CD4-positive, alpha-beta memory T cell (primary cell): ENCODE results near the gene CHFR. TPM values are rescaled to one million over a fixed set of nuclear protein-coding genes. Genes with fewer than 3 reads are reported as not detected.
A peak's percentile ranks its signal among the peaks of the same experiment; 100 is the strongest.
"Not testable (repeated sequence)": the region's sequence is repeated elsewhere in the genome, so short reads cannot be mapped to it uniquely, and the experiment has no call there.

Experiments
- CTCF ChIA-PET: fragments of 350-600 bp; sonication (Branson Sonifier 250); formaldehyde crosslinking; loops from one replicate; lab custom pipeline; 2021; ENCODE audit warnings: inconsistent platforms; ENCODE audit not compliant: partially characterized antibody; lab: Charles Lee
- POLR2A ChIA-PET: fragments of 350-600 bp; sonication (Branson Sonifier 250); formaldehyde crosslinking; loops from one replicate; lab custom pipeline; 2021; ENCODE audit not compliant: partially characterized antibody; lab: Charles Lee
- DNase-seq, 5 donors: peaks; one replicate each; pipeline versions ENCODE4 v3.0.0 to v3.0.0-alpha.2; 2020 to 2022; ENCODE audit warnings: mixed read lengths in 1 of 5
- H3K27ac ChIP-seq: one replicate; pipeline ENCODE4 v1.7.0; 2013; ENCODE audit warnings: low read depth, low read length
- H3K27me3 ChIP-seq: 2 replicates; pipeline ENCODE4 v1.7.0; 2013; ENCODE audit warnings: mild to moderate bottlenecking, low read length, moderate library complexity; ENCODE audit not compliant: insufficient read depth
- H3K36me3 ChIP-seq: 2 replicates; pipeline ENCODE4 v1.7.0; 2013; ENCODE audit warnings: mild to moderate bottlenecking, low read length, moderate library complexity; ENCODE audit not compliant: insufficient read depth
- H3K4me1 ChIP-seq: 2 replicates; pipeline ENCODE4 v1.7.0; 2013; ENCODE audit warnings: mild to moderate bottlenecking, low read length, moderate library complexity; ENCODE audit not compliant: insufficient read depth
- H3K4me3 ChIP-seq, 2 donors: one replicate each; pipeline ENCODE4 v1.7.0; 2013; ENCODE audit warnings: low read length in 2 of 2, mild to moderate bottlenecking in 1 of 2
- H3K9me3 ChIP-seq, 2 donors: one replicate each; pipeline ENCODE4 v1.7.0; 2013; ENCODE audit warnings: low read length in 2 of 2, control low read depth in 1 of 2; ENCODE audit not compliant: control insufficient read depth in 1 of 2
- H3K27ac Mint-ChIP-seq, 7 donors: one replicate each; pipeline ENCODE4 v1.8.0; 2020 to 2021; ENCODE audit warnings: mixed read lengths in 7 of 7, mild to moderate bottlenecking in 6 of 7, inconsistent platforms in 3 of 7, moderate library complexity in 3 of 7
- H3K27me3 Mint-ChIP-seq, 2 donors: one replicate each; pipeline ENCODE4 v1.8.0; 2020 to 2021; ENCODE audit warnings: mixed read lengths in 2 of 2
- H3K36me3 Mint-ChIP-seq, 2 donors: one replicate each; pipeline ENCODE4 v1.8.0; 2020 to 2021; ENCODE audit warnings: mixed read lengths in 2 of 2, inconsistent platforms in 1 of 2, mild to moderate bottlenecking in 1 of 2
- H3K4me1 Mint-ChIP-seq, 4 donors: one replicate each; pipeline ENCODE4 v1.8.0; 2020 to 2021; ENCODE audit warnings: mixed read lengths in 4 of 4, mild to moderate bottlenecking in 1 of 4
- H3K4me3 Mint-ChIP-seq, 8 donors: one replicate each; pipeline ENCODE4 v1.8.0; 2020 to 2021; ENCODE audit warnings: mixed read lengths in 8 of 8, mild to moderate bottlenecking in 7 of 8, moderate library complexity in 6 of 8, inconsistent platforms in 3 of 8
- H3K9me3 Mint-ChIP-seq, 8 donors: one replicate each; pipeline ENCODE4 v1.8.0; 2020 to 2021; ENCODE audit warnings: mixed read lengths in 8 of 8, mild to moderate bottlenecking in 5 of 8, inconsistent platforms in 3 of 8, moderate library complexity in 1 of 8
- intact Hi-C: fragments of 100-400 bp; cut with micrococcal nuclease; formaldehyde crosslinking; loops from one replicate; pipeline ENCODE4 v1.15.1; 2023
- polyA plus RNA-seq, 2 donors: library from polyadenylated mRNA; unstranded; fragments of 300-500 nt; fragmentation: Illumina TruSeq; gene quantifications; one replicate each; pipeline ENCODE4 v1.2.3, GENCODE V29; 2021
- total RNA-seq, 2 experiments: library from RNA; stranded (reverse); gene quantifications; one replicate each; pipeline ENCODE4 v1.2.3, GENCODE V29; 2021

CHFR gene
- total RNA-seq = 10 to 100 TPM; 67.6 to 79.4 TPM
- polyA plus RNA-seq = 10 to 100 TPM; 31.6 to 33.6 TPM

- H3K9me3 Mint-ChIP-seq = peaks cover 0 to 2% (median 0%) of the 10 kb centered on the region in 8 donors
- peak within 1 kb of the TSS; percentile 99 to 100 (median 100) for H3K27ac Mint-ChIP-seq
- peak within 1 kb of the TSS; percentile 95 to 99 (median 98) for H3K4me3 Mint-ChIP-seq
- ChIA-PET CTCF (interaction anchor here (1.0 kb wide), 1 partner anchor 17 kb away, joined by 5 read pairs; no protein-coding TSS in a partner anchor), POLR2A (interaction anchor here (0.6 to 2.5 kb wide), 15 partner anchors 14 to 243 kb away, joined by 3 to 16 read pairs (median 5); partner anchors contain the start of genes ANKLE2, GOLGA3, PGAM5 and ZNF10)
- intact Hi-C loops = loop anchor here (1.0 to 10.0 kb wide), 10 partner anchors 17 to 294 kb away; partner anchors contain the start of genes PGAM5, POLE, PXMP2 and ZNF140
- peaks cover 12 to 37% (median 25%) of the 10 kb centered on the region in 4 donors for H3K4me1 Mint-ChIP-seq
- H3K4me1 ChIP-seq = peaks cover 24% of the 10 kb centered on the region
- no peaks in the 10 kb centered on the region for H3K27me3 ChIP-seq
- H3K9me3 ChIP-seq = no peaks in the 10 kb centered on the region
- H3K36me3 ChIP-seq = no peaks in the 10 kb centered on the region
- peak within 1 kb of the TSS; percentile 97 for H3K27ac ChIP-seq
- H3K36me3 Mint-ChIP-seq = peaks cover 10 to 31% of the 10 kb centered on the region in 2 donors
- peak; percentile 93 to 97 (median 96) for DNase-seq
- peak within 1 kb of the TSS; percentile 80 to 95 for H3K4me3 ChIP-seq
- no peaks in the 10 kb centered on the region for H3K27me3 Mint-ChIP-seq
These were observed at the start of gene CHFR for GRCh38 chr12:132887513-132888351. CHFR (minus strand) TSS chr12:132887605; CDS start chr12:132887328, 277 bp downstream.

GRCh38 chr12:132936921-132937320 lies 49.5 kb upstream of the CHFR start:
- H3K4me3 ChIP-seq, H3K27ac ChIP-seq, H3K4me3 Mint-ChIP-seq, POLR2A ChIA-PET, H3K4me1 Mint-ChIP-seq, CTCF ChIA-PET, H3K27me3 ChIP-seq, H3K4me1 ChIP-seq, DNase-seq, H3K27me3 Mint-ChIP-seq, H3K27ac Mint-ChIP-seq, H3K36me3 ChIP-seq, intact Hi-C loops: not testable (repeated sequence)
- peaks cover 0 to 27% of the 10 kb centered on the region in 2 donors for H3K9me3 ChIP-seq
- Mint-ChIP-seq H3K36me3 (peaks cover 25 to 42% of the 10 kb centered on the region in 2 donors), H3K9me3 (peaks cover 0 to 80% (median 67%) of the 10 kb centered on the region in 8 donors)

- H3K9me3 Mint-ChIP-seq = peaks cover 2 to 80% (median 69%) of the 10 kb centered on the region in 8 donors
These were observed 48.8 kb upstream of the CHFR start for GRCh38 chr12:132936163-132936562.

GRCh38 chr12:132926415-132926833 lies 39.0 kb upstream of the CHFR start:
- CTCF ChIA-PET = interaction anchor here (1.5 kb wide), 1 partner anchor 29 kb away, joined by 3 read pairs; no protein-coding TSS in a partner anchor
- Histone ChIP-seq H3K27me3 (no peaks in the 10 kb centered on the region), H3K4me1 (no peaks in the 10 kb centered on the region), H3K9me3 (peaks cover 5 to 69% of the 10 kb centered on the region in 2 donors), H3K4me3 (peak overlapping the region in 1 of 2 donors; percentile 11), H3K36me3 (no peaks in the 10 kb centered on the region), H3K27ac (no peak overlapping the region)
- Mint-ChIP-seq H3K4me3 (no peak overlapping the region), H3K4me1 (no peaks in the 10 kb centered on the region), H3K36me3 (peaks cover 59 to 68% of the 10 kb centered on the region in 2 donors), H3K9me3 (peaks cover 3 to 96% (median 91%) of the 10 kb centered on the region in 8 donors), H3K27me3 (no peaks in the 10 kb centered on the region), H3K27ac (no peak overlapping the region)
- intact Hi-C loops = no loop called here
- DNase-seq = no peak
- POLR2A ChIA-PET = no interaction called here

More at GRCh38 chr12:132936163-132936562, 48.8 kb upstream of the CHFR start:
- Histone ChIP-seq H3K36me3 (no peaks in the 10 kb centered on the region), H3K27ac (no peak overlapping the region), H3K4me1 (no peaks in the 10 kb centered on the region), H3K27me3 (no peaks in the 10 kb centered on the region), H3K4me3 (no peak overlapping the region), H3K9me3 (peaks cover 0 to 31% of the 10 kb centered on the region in 2 donors)
- CTCF ChIA-PET = no interaction called here
- no peak for DNase-seq
- POLR2A ChIA-PET = no interaction called here
- no peak overlapping the region for H3K4me3 Mint-ChIP-seq
- H3K4me1 Mint-ChIP-seq = no peaks in the 10 kb centered on the region
- intact Hi-C loops = no loop called here
- H3K36me3 Mint-ChIP-seq = peaks cover 25 to 40% of the 10 kb centered on the region in 2 donors
- H3K27me3 Mint-ChIP-seq = no peaks in the 10 kb centered on the region
- no peak overlapping the region for H3K27ac Mint-ChIP-seq

GRCh38 chr12:132925597-132926414 lies 38.4 kb upstream of the CHFR start:
- ChIA-PET CTCF (interaction anchor here (1.5 kb wide), 1 partner anchor 29 kb away, joined by 3 read pairs; no protein-coding TSS in a partner anchor), POLR2A (no interaction called here)
- H3K27ac Mint-ChIP-seq = no peak overlapping the region
- no peak overlapping the region for H3K27ac ChIP-seq
- H3K4me1 Mint-ChIP-seq = no peaks in the 10 kb centered on the region
- H3K9me3 Mint-ChIP-seq = peaks cover 0 to 96% (median 90%) of the 10 kb centered on the region in 8 donors
- H3K27me3 ChIP-seq = no peaks in the 10 kb centered on the region
- H3K27me3 Mint-ChIP-seq = no peaks in the 10 kb centered on the region
- intact Hi-C loops = no loop called here
- peak overlapping the region in 1 of 8 donors; percentile 29 for H3K4me3 Mint-ChIP-seq
- no peak for DNase-seq
- peaks cover 5 to 67% of the 10 kb centered on the region in 2 donors for H3K9me3 ChIP-seq
- no peaks in the 10 kb centered on the region for H3K4me1 ChIP-seq
- no peaks in the 10 kb centered on the region for H3K36me3 ChIP-seq
- H3K4me3 ChIP-seq = peak overlapping the region; percentile 11 to 32
- H3K36me3 Mint-ChIP-seq = peaks cover 59 to 68% of the 10 kb centered on the region in 2 donors

- H3K36me3 Mint-ChIP-seq = peaks cover 51 to 58% of the 10 kb centered on the region in 2 donors
- ChIA-PET POLR2A (no interaction called here), CTCF (no interaction called here)
- no peak overlapping the region for H3K4me3 Mint-ChIP-seq
- H3K9me3 Mint-ChIP-seq = peaks cover 0 to 97% (median 85%) of the 10 kb centered on the region in 8 donors
- H3K27ac ChIP-seq = no peak overlapping the region
- H3K36me3 ChIP-seq = no peaks in the 10 kb centered on the region
- intact Hi-C loops = no loop called here
- peaks cover 5 to 61% of the 10 kb centered on the region in 2 donors for H3K9me3 ChIP-seq
- no peaks in the 10 kb centered on the region for H3K27me3 ChIP-seq
- H3K4me3 ChIP-seq = peak overlapping the region in 1 of 2 donors; percentile 15
- DNase-seq = no peak
- no peak overlapping the region for H3K27ac Mint-ChIP-seq
- no peaks in the 10 kb centered on the region for H3K4me1 Mint-ChIP-seq
- H3K4me1 ChIP-seq = no peaks in the 10 kb centered on the region
- H3K27me3 Mint-ChIP-seq = no peaks in the 10 kb centered on the region
These were observed 37.0 kb upstream of the CHFR start for GRCh38 chr12:132924356-132924755.
